Measurements from ENCODE around the gene SNX14. TPM values are rescaled to one million over a fixed set of nuclear protein-coding genes. Genes with fewer than 3 reads are reported as not detected.

Gene SNX14
- total RNA-seq, 1 experiment from 2014 or later = 65.4 TPM

DNA sequence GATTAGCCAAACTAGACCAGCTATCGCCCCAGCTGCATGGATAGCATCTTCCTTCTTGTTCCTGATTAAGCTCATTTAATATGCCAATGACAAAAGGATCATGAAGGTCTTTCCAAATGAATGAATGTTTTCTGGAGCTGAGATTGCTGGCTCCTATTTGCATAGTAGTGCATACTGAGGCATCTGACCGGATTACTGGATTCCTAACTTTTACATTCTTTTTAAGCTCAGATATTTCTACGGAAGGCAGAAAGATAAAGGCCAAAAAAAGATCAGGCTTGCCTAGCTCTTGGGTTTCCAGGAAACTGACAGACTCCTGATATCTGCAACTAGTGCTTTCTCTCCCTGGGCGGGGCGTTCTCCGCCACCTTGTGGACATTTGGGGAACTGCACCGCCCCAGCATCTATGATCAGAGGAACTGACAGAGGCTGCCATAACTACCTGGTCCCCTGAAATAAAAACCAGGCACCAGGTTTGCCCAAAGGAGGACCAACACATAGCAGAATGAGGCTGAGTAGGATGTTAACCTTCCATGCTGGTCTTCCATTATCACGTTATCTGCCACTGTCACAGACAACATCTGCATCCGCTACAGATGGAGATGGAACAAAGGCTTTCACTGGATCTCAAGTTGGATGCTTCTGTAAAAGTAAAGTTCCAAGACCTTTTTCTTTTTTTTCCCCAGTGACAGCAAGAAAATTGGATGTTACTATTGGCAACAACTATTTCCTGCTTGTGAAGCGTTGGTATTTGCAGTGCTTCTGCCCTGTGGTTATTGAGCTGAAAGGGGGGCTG, 110.6 kb downstream of the SNX14 start:
- H3K4me1 ChIP-seq (ENCODE audit: insufficient read depth, low read length) = 0 out of 2 replicates have a peak, but pooled peaks cover 5% of the 10 kb centered on the region
- BruUV-seq (replicated peaks) = no TSS peak
- H4K20me1 ChIP-seq (ENCODE audit: low read length) = no peaks in the 10 kb centered on the region
- no peak for TF ChIP-seq EZH2phosphoT487 (IDR thresholded peaks at IDR 0.05; ENCODE audit: borderline replicate concordance, low read length)
- TF ChIP-seq, protein P1, sequence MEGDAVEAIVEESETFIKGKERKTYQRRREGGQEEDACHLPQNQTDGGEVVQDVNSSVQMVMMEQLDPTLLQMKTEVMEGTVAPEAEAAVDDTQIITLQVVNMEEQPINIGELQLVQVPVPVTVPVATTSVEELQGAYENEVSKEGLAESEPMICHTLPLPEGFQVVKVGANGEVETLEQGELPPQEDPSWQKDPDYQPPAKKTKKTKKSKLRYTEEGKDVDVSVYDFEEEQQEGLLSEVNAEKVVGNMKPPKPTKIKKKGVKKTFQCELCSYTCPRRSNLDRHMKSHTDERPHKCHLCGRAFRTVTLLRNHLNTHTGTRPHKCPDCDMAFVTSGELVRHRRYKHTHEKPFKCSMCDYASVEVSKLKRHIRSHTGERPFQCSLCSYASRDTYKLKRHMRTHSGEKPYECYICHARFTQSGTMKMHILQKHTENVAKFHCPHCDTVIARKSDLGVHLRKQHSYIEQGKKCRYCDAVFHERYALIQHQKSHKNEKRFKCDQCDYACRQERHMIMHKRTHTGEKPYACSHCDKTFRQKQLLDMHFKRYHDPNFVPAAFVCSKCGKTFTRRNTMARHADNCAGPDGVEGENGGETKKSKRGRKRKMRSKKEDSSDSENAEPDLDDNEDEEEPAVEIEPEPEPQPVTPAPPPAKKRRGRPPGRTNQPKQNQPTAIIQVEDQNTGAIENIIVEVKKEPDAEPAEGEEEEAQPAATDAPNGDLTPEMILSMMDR (conservative IDR thresholded peaks at IDR 0.05; ENCODE audit: low read depth, low read length) = peak; percentile 96
- TF ChIP-seq EZH2 (IDR thresholded peaks at IDR 0.05; ENCODE audit: low read length, unreplicated experiment) = no peak
- no peaks in the 10 kb centered on the region for H3K36me3 ChIP-seq (ENCODE audit: low read depth, low read length)
- H3K9ac ChIP-seq (ENCODE audit: low read length) = no peak overlapping the region
- no peak overlapping the region for H3K4me2 ChIP-seq (ENCODE audit: low read length)
- intact Hi-C loops (cut with micrococcal nuclease) = loop anchor here (1.0 kb wide), 1 partner anchor 128 kb away; no protein-coding TSS in a partner anchor
- H3K27ac ChIP-seq (ENCODE audit: low read length) = 0 out of 2 replicates have a peak overlapping the region, but pooled peaks have one; percentile 11
- no peaks in the 10 kb centered on the region for H3F3A ChIP-seq (ENCODE audit: low read length, unreplicated experiment)
- H3K79me2 ChIP-seq (ENCODE audit: low read length) = no peaks in the 10 kb centered on the region
- no peaks in the 10 kb centered on the region for H3K27me3 ChIP-seq (ENCODE audit: low read length)
- ATAC-seq (peak; percentile 85), DNase-seq (peak; percentile 85)
- no peaks in the 10 kb centered on the region for H3K9me2 ChIP-seq (replicated peaks; ENCODE audit: low read length)
- POLR2A ChIA-PET (ENCODE audit: unreplicated experiment) = no interaction called here
- CTCF ChIA-PET = interaction anchor here (0.6 to 0.9 kb wide), 6 partner anchors 19 to 967 kb away, joined by 3 to 21 read pairs (median 8); no protein-coding TSS in a partner anchor
- H3K4me3 ChIP-seq (ENCODE audit: low read length) = no peak overlapping the region
- H3K9me3 ChIP-seq (ENCODE audit: low read length) = no peaks in the 10 kb centered on the region
- H2AFZ ChIP-seq (ENCODE audit: low read length) = no peak overlapping the region

DNA sequence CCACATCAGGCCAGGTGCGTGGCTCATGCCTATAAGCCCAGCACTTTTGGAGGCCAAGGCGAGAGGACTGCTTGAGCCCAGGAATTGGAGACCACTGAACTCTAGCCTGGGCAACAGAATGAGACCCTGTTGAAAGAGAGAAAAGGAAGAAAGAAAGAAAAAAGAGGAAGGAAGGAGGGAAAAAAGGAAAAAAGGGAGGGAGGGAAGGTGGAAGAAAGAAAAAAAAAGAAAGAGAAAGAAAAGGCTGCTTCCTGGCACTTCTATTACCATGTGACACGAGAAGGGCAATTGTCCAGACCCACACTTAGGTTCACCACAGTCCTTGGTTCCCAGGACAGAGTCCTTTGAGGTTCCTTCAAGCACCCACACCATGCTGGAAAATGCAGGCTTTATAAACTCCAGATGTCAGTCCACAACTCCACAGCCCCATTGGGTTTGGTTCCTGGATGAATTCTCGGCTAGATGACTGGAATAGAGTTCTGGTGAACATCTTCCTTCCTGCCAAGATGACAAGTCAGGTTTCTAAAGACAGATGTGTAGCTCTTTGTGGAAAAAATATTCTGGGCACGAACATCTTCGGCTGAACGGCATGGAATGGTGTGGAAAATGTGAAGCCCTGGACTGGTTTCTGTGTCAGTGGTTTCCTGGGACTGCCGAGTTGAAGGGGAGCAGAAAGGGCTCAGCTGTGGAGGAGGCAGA, 111.3 kb downstream of the SNX14 start:
- Histone ChIP-seq H3K9me2 (replicated peaks; ENCODE audit: low read length) (no peaks in the 10 kb centered on the region), H4K20me1 (ENCODE audit: low read length) (no peaks in the 10 kb centered on the region), H2AFZ (ENCODE audit: low read length) (no peak overlapping the region), H3K27me3 (ENCODE audit: low read length) (no peaks in the 10 kb centered on the region), H3F3A (ENCODE audit: low read length, unreplicated experiment) (no peaks in the 10 kb centered on the region), H3K9ac (ENCODE audit: low read length) (no peak overlapping the region), H3K9me3 (ENCODE audit: low read length) (no peaks in the 10 kb centered on the region), H3K36me3 (ENCODE audit: low read depth, low read length) (no peaks in the 10 kb centered on the region), H3K4me1 (ENCODE audit: insufficient read depth, low read length) (0 out of 2 replicates have a peak, but pooled peaks cover 5% of the 10 kb centered on the region), H3K79me2 (ENCODE audit: low read length) (no peaks in the 10 kb centered on the region), H3K4me3 (ENCODE audit: low read length) (no peak overlapping the region), H3K27ac (ENCODE audit: low read length) (0 out of 2 replicates have a peak overlapping the region, but pooled peaks have one; percentile 11), H3K4me2 (ENCODE audit: low read length) (no peak overlapping the region)
- TF ChIP-seq, protein P1 (conservative IDR thresholded peaks at IDR 0.05; ENCODE audit: low read depth, low read length) = no peak
- TF ChIP-seq EZH2 (IDR thresholded peaks at IDR 0.05; ENCODE audit: low read length, unreplicated experiment) = no peak
- BruUV-seq (replicated peaks) = no TSS peak
- POLR2A ChIA-PET (ENCODE audit: unreplicated experiment) = no interaction called here
- intact Hi-C loops (cut with micrococcal nuclease) = no loop called here
- CTCF ChIA-PET = interaction anchor here (0.5 to 0.9 kb wide), 7 partner anchors 18 to 967 kb away, joined by 3 to 21 read pairs (median 6); no protein-coding TSS in a partner anchor
- ATAC-seq (no peak; the same call in 1 of the 2 replicates), DNase-seq (no peak)

All from PC-3 (cell line).